HepG2 (cell line): ENCODE measurements around the gene ZNF17. TPM values are rescaled to one million over a fixed set of nuclear protein-coding genes. Genes with fewer than 3 reads are reported as not detected.

Experiments used
- CBX2 ChIP-seq, 2 experiments: fragments of 200-600 bp in 1 of 2; sonication (generic); formaldehyde crosslinking in 1 of 2; IDR thresholded peaks; 2 replicates each; pipeline versions ENCODE4 v1.7.0 to v1.8.1; 2018 to 2022; ENCODE audit warnings: low read depth in 2 of 2, low read length in 1 of 2, mild to moderate bottlenecking in 1 of 2, missing genetic modification reagents in 1 of 2
- IKZF4 ChIP-seq: sonication (generic); formaldehyde crosslinking; IDR thresholded peaks from 2 replicates; pipeline ENCODE4 v1.5.1; 2020; ENCODE audit warnings: borderline replicate concordance, mild to moderate bottlenecking, low read depth, missing genetic modification reagents; ENCODE audit errors: not compliant biosample characterization
- MED13 ChIP-seq: sonication (generic); formaldehyde crosslinking; IDR thresholded peaks from 2 replicates; pipeline ENCODE4 v1.5.0; 2020; ENCODE audit warnings: missing genetic modification reagents
- NFKBIZ ChIP-seq: IDR thresholded peaks from 2 replicates; pipeline ENCODE4 v1.6.1; 2018; ENCODE audit warnings: missing genetic modification reagents, missing compliant biosample characterization
- NONO ChIP-seq, 2 experiments: fragments of 450-650 bp in 1 of 2; sonication (generic) in 1 of 2; formaldehyde crosslinking in 1 of 2; IDR thresholded peaks in 1 of 2; conservative IDR thresholded peaks in 1 of 2; 2 replicates each; pipeline versions ENCODE4 v1.6.1 to v1.8.0; 2017 to 2022; ENCODE audit warnings: mild to moderate bottlenecking in 1 of 2, missing genetic modification reagents in 1 of 2, moderate library complexity in 1 of 2
- PHB2 ChIP-seq: fragments of 450-650 bp; IDR thresholded peaks from 2 replicates; pipeline ENCODE4 v1.6.1; 2018; ENCODE audit not compliant: partially characterized antibody
- RNF219 ChIP-seq: sonication (generic); formaldehyde crosslinking; IDR thresholded peaks from 2 replicates; pipeline ENCODE4 v1.5.0; 2020; ENCODE audit warnings: mild to moderate bottlenecking, missing genetic modification reagents
- SYNCRIP ChIP-seq: fragments of 200-400 bp; formaldehyde crosslinking; IDR thresholded peaks from 2 replicates; pipeline ENCODE4 v1.6.1; 2018; ENCODE audit warnings: mild to moderate bottlenecking, low read depth, low read length; ENCODE audit not compliant: insufficient read depth
- TIGD3 ChIP-seq: sonication (generic); formaldehyde crosslinking; IDR thresholded peaks from 2 replicates; pipeline ENCODE4 v1.5.1; 2020; ENCODE audit warnings: mild to moderate bottlenecking, missing genetic modification reagents, borderline replicate concordance
- YEATS2 ChIP-seq: sonication (generic); formaldehyde crosslinking; IDR thresholded peaks from 2 replicates; pipeline ENCODE4 v1.4.0; 2020; ENCODE audit warnings: missing genetic modification reagents, borderline replicate concordance
- ZBTB7B ChIP-seq: sonication (generic); formaldehyde crosslinking; IDR thresholded peaks from 2 replicates; pipeline ENCODE4 v1.4.0; 2020; ENCODE audit warnings: missing genetic modification reagents
- ZMYM3 ChIP-seq: sonication (generic); formaldehyde crosslinking; IDR thresholded peaks from 2 replicates; pipeline ENCODE4 v1.5.1; 2020; ENCODE audit warnings: mild to moderate bottlenecking, missing genetic modification reagents
- ZNF136 ChIP-seq: sonication (generic); formaldehyde crosslinking; IDR thresholded peaks from 2 replicates; pipeline ENCODE4 v1.8.1; 2022; ENCODE audit warnings: low read depth, mild to moderate bottlenecking, moderate library complexity, missing genetic modification reagents
- ZNF333 ChIP-seq: sonication (generic); formaldehyde crosslinking; IDR thresholded peaks from 2 replicates; pipeline ENCODE4 v1.4.0; 2020; ENCODE audit warnings: mild to moderate bottlenecking, missing genetic modification reagents, borderline replicate concordance
- polyA plus RNA-seq, 8 experiments: library from polyadenylated mRNA; depleted of rRNA in 3 of 8; stranded (reverse) in 7 of 8; unstranded in 1 of 8; fragments of >200 nt; fragmentation: Illumina TruSeq in 4 of 8; extraction: Trizol in 4 of 8; gene quantifications; 2 replicates each; pipeline versions ENCODE4 v1.2.1 to v1.2.3, GENCODE V29; 2011 to 2016; ENCODE audit warnings: low read depth in 4 of 8, missing spikeins in 1 of 8, mixed read lengths in 1 of 8; ENCODE audit not compliant: insufficient read depth in 1 of 8
- total RNA-seq, 5 experiments: library from RNA; depleted of rRNA; stranded (reverse); fragments of >200 nt; fragmentation: Illumina TruSeq; extraction: Trizol; gene quantifications; 2 replicates each; pipeline ENCODE4 v1.2.3, GENCODE V29; 2016; ENCODE audit warnings: low read depth in 1 of 5
- TF ChIP-seq, protein P1 (sequence below): sonication (generic); formaldehyde crosslinking; IDR thresholded peaks from 2 replicates; pipeline ENCODE4 v1.4.0; 2020; ENCODE audit warnings: missing genetic modification reagents
- TF ChIP-seq, protein P2 (sequence below): sonication (generic); formaldehyde crosslinking; IDR thresholded peaks from 2 replicates; pipeline ENCODE4 v1.4.0; 2020; ENCODE audit warnings: missing genetic modification reagents, borderline replicate concordance

ZNF17 gene
- total and polyA plus RNA-seq, 2 of the 13 experiments (the other 11 are each of a cell fraction or from before 2014, with no cell fraction given), result 3.7 to 10.1 TPM

DNA sequence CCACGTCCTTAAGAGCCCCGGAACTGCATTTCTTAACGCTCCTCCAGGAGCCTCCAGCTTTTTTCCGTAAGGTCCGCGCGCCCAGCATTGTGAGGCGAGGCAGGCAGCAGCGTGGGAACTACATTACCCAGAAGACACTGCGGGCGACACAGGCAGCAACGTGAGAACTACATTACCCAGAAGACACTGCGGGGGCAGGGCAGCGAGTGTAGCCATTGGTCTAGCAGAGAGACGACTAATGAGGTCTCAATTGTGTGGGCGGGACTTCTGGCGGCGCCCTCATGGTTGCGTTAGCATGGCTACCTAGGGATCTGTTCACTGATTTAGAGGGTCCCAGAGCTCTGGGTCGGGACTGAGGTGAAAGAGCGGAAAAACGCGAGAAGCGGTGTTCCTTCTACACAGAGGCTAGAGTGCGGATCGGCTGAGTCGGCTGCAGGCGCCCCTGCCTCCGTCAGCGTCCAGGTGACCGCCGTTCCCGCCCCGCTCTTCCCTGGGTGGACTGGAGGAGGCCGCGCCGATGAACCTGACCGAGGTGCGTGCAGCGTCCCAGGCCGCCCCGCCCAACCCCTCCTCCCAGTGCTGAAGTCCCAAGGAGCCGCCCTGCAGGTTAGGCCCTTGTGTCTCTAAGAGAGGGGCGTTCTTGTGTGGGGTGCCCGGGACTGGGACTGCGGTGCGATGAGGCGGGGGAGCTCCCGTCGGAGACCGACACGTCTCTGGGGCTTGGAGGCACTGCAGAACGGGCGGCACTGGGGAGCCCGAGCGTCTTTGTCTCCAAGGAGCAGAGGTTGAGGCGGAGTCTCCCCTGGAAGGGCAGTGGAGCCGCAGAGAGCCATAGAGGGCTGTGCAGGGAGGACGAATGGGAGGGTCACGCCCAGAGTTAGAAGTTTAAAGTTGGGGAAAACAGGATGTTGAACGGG lies 24.4 kb downstream of the ZNF17 start, which contains the start of gene ZNF749 (continued):
- TF ChIP-seq, protein P1, sequence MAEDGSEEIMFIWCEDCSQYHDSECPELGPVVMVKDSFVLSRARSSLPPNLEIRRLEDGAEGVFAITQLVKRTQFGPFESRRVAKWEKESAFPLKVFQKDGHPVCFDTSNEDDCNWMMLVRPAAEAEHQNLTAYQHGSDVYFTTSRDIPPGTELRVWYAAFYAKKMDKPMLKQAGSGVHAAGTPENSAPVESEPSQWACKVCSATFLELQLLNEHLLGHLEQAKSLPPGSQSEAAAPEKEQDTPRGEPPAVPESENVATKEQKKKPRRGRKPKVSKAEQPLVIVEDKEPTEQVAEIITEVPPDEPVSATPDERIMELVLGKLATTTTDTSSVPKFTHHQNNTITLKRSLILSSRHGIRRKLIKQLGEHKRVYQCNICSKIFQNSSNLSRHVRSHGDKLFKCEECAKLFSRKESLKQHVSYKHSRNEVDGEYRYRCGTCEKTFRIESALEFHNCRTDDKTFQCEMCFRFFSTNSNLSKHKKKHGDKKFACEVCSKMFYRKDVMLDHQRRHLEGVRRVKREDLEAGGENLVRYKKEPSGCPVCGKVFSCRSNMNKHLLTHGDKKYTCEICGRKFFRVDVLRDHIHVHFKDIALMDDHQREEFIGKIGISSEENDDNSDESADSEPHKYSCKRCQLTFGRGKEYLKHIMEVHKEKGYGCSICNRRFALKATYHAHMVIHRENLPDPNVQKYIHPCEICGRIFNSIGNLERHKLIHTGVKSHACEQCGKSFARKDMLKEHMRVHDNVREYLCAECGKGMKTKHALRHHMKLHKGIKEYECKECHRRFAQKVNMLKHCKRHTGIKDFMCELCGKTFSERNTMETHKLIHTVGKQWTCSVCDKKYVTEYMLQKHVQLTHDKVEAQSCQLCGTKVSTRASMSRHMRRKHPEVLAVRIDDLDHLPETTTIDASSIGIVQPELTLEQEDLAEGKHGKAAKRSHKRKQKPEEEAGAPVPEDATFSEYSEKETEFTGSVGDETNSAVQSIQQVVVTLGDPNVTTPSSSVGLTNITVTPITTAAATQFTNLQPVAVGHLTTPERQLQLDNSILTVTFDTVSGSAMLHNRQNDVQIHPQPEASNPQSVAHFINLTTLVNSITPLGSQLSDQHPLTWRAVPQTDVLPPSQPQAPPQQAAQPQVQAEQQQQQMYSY (CRISPR knock-in tag), result no peak
- no peak for TF ChIP-seq MED13 (CRISPR knock-in tag)
- TF ChIP-seq NONO (IDR thresholded peaks at IDR 0.05), result no peak
- 0 out of 2 replicates have a peak, but pooled peaks have one; percentile 3 for TF ChIP-seq NONO (CRISPR knock-in tag; conservative IDR thresholded peaks at IDR 0.05)
- TF ChIP-seq IKZF4 (CRISPR knock-in tag), result no peak
- no peak for TF ChIP-seq ZNF333
- peak; percentile 17; the same call in 1 of the 2 replicates for TF ChIP-seq ZMYM3 (CRISPR knock-in tag)
- TF ChIP-seq CBX2 (IDR thresholded peaks at IDR 0.05; ENCODE audit: low read depth, low read length), result no peak
- no peak for TF ChIP-seq CBX2 (CRISPR knock-in tag; IDR thresholded peaks at IDR 0.05; ENCODE audit: low read depth)
- TF ChIP-seq NFKBIZ (CRISPR knock-in tag), result no peak
- peak; percentile 85 for TF ChIP-seq YEATS2 (CRISPR knock-in tag)
- no peak for TF ChIP-seq PHB2
- TF ChIP-seq TIGD3 (CRISPR knock-in tag), result no peak
- TF ChIP-seq ZNF136 (CRISPR knock-in tag), result no peak
- TF ChIP-seq, protein P2, sequence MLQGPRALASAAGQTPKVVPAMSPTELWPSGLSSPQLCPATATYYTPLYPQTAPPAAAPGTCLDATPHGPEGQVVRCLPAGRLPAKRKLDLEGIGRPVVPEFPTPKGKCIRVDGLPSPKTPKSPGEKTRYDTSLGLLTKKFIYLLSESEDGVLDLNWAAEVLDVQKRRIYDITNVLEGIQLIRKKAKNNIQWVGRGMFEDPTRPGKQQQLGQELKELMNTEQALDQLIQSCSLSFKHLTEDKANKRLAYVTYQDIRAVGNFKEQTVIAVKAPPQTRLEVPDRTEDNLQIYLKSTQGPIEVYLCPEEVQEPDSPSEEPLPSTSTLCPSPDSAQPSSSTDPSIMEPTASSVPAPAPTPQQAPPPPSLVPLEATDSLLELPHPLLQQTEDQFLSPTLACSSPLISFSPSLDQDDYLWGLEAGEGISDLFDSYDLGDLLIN, result no peak
- TF ChIP-seq ZBTB7B (CRISPR knock-in tag), result no peak; the same call in 1 of the 2 replicates
- no peak for TF ChIP-seq RNF219 (CRISPR knock-in tag)
- TF ChIP-seq SYNCRIP, result no peak
